HepG2 (cell line): ENCODE measurements around the gene ARL5B. TPM values are rescaled to one million over a fixed set of nuclear protein-coding genes. Genes with fewer than 3 reads are reported as not detected.

Source experiments
- BHLHE40 ChIP-seq: IDR thresholded peaks from 2 replicates; pipeline ENCODE4 v1.6.1; 2011; ENCODE audit warnings: low read length, improper control_type of control experiment
- BORCS8-MEF2B ChIP-seq: sonication (generic); formaldehyde crosslinking; IDR thresholded peaks from 2 replicates; pipeline ENCODE4 v1.8.0; 2022; ENCODE audit warnings: mild to moderate bottlenecking, missing genetic modification reagents
- CEBPB ChIP-seq: IDR thresholded peaks from 2 replicates; pipeline ENCODE4 v1.6.1; 2011; ENCODE audit warnings: low read depth, low read length, improper control_type of control experiment, borderline replicate concordance
- EP300 ChIP-seq, 3 experiments: sonication (generic) in 1 of 3; formaldehyde crosslinking in 1 of 3; IDR thresholded peaks; 2 replicates each; pipeline versions ENCODE4 v1.5.1 to v1.6.1; 2011 to 2020; ENCODE audit warnings: low read depth in 2 of 3, low read length in 2 of 3, borderline replicate concordance in 1 of 3, improper control_type of control experiment in 1 of 3, mild to moderate bottlenecking in 1 of 3, missing genetic modification reagents in 1 of 3, moderate library complexity in 1 of 3
- FOXA1 ChIP-seq, 2 experiments: fragments of 450-650 bp in 1 of 2; sonication (generic) in 1 of 2; formaldehyde crosslinking in 1 of 2; IDR thresholded peaks; 2 replicates each; pipeline versions ENCODE4 v1.4.0 to v1.6.1; 2016 to 2020; ENCODE audit warnings: missing genetic modification reagents in 1 of 2
- FOXJ3 ChIP-seq: sonication (generic); formaldehyde crosslinking; IDR thresholded peaks from 2 replicates; pipeline ENCODE4 v1.4.0; 2020; ENCODE audit warnings: missing genetic modification reagents, mild to moderate bottlenecking, borderline replicate concordance
- GATAD2A ChIP-seq: IDR thresholded peaks from 2 replicates; pipeline ENCODE4 v1.6.1; 2016
- NCOA2 ChIP-seq: sonication (generic); formaldehyde crosslinking; IDR thresholded peaks from 2 replicates; pipeline ENCODE4 v1.8.0; 2022; ENCODE audit warnings: inconsistent platforms
- RFX3 ChIP-seq: IDR thresholded peaks from 2 replicates; pipeline ENCODE4 v1.6.1; 2016; ENCODE audit warnings: missing biosample characterization, missing genetic modification reagents
- SAP130 ChIP-seq: IDR thresholded peaks from 2 replicates; pipeline ENCODE4 v1.6.1; 2016; ENCODE audit warnings: low read depth
- SIX1 ChIP-seq: sonication (generic); formaldehyde crosslinking; IDR thresholded peaks from 2 replicates; pipeline ENCODE4 v1.4.0; 2020; ENCODE audit warnings: missing genetic modification reagents, borderline replicate concordance
- ZNF205 ChIP-seq: IDR thresholded peaks from 2 replicates; pipeline ENCODE4 v1.6.1; 2018; ENCODE audit warnings: missing biosample characterization, missing genetic modification reagents
- ZNF569 ChIP-seq: sonication (generic); formaldehyde crosslinking; IDR thresholded peaks from 2 replicates; pipeline ENCODE4 v1.5.0; 2020; ENCODE audit warnings: mild to moderate bottlenecking, missing genetic modification reagents, moderate library complexity, borderline replicate concordance
- polyA plus RNA-seq, 8 experiments: library from polyadenylated mRNA; depleted of rRNA in 3 of 8; stranded (reverse) in 7 of 8; unstranded in 1 of 8; fragments of >200 nt; fragmentation: Illumina TruSeq in 4 of 8; extraction: Trizol in 4 of 8; gene quantifications; 2 replicates each; pipeline versions ENCODE4 v1.2.1 to v1.2.3, GENCODE V29; 2011 to 2016; ENCODE audit warnings: low read depth in 4 of 8, missing spikeins in 1 of 8, mixed read lengths in 1 of 8; ENCODE audit not compliant: insufficient read depth in 1 of 8
- total RNA-seq, 5 experiments: library from RNA; depleted of rRNA; stranded (reverse); fragments of >200 nt; fragmentation: Illumina TruSeq; extraction: Trizol; gene quantifications; 2 replicates each; pipeline ENCODE4 v1.2.3, GENCODE V29; 2016; ENCODE audit warnings: low read depth in 1 of 5
- TF ChIP-seq, protein P1 (sequence below): sonication (generic); formaldehyde crosslinking; IDR thresholded peaks from 2 replicates; pipeline ENCODE4 v1.5.0; 2020; ENCODE audit warnings: missing genetic modification reagents
- TF ChIP-seq, protein P2 (sequence below): sonication (generic); formaldehyde crosslinking; IDR thresholded peaks from 2 replicates; pipeline ENCODE4 v1.5.1; 2020; ENCODE audit warnings: mild to moderate bottlenecking, missing genetic modification reagents, borderline replicate concordance
- TF ChIP-seq, protein P3 (sequence below): sonication (generic); IDR thresholded peaks from 2 replicates; pipeline ENCODE4 v1.6.1; 2016; ENCODE audit warnings: low read depth, borderline replicate concordance

Gene ARL5B
- total and polyA plus RNA-seq, 2 of the 13 experiments (the other 11 are each of a cell fraction or from before 2014, with no cell fraction given): 26.6 to 32.7 TPM

DNA sequence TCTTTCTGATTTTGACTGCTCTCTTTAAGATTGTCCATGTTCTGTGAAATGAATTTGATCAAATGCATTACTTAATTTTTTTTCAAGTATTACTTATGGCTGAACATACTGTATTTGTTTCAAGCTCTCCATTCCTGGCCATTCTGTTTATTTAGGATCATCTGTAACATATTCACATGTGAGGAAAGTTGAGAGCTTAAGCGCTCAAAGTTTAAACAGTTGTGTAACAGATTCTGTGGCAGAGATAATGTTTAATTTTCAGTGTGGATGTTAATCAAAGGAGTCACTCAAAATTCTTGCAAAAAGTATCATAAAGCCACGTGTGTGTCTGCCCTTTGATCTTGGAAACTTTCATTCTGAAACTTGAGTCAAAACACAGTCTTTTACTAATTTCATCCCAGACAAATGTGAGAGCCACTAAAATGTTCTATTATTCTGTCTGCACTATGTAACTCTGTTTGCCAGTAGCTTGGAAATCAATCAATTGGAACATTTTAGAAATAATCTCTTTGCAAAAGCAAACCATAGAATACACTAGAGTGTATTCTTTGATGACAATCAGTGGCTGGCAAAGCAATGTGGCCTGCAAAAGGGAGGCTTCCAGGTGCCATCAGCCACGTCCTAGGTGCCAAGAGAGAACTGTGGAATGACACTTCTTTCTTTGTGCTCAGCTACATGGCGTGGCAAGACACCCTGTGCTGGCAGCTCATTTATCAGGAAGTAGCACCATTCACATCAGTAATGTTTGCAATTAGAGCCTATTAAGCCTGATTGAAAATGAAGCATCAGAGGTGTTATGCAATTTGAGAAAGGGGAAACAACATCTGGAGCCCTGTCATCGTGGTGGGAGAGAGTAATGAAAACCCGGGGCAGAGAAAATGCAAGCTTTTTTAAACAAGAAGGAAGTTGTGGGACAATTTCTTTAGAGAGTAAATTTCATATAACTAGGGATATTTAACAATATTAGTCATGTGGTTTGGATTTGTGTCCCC, 40.9 kb downstream of the ARL5B start (continued):
- TF ChIP-seq GATAD2A (peak; percentile 49; the same call in 1 of the 2 replicates), SIX1 (peak; percentile 76; the same call in 1 of the 2 replicates), BHLHE40 (peak; percentile 25; the same call in 1 of the 2 replicates), BORCS8-MEF2B (CRISPR knock-in tag) (no peak), SAP130 (CRISPR knock-in tag) (peak; percentile 31; the same call in 1 of the 2 replicates), CEBPB (peak; percentile 58; the same call in 1 of the 2 replicates), ZNF205 (CRISPR knock-in tag) (peak; percentile 61; the same call in 1 of the 2 replicates), NCOA2 (CRISPR knock-in tag) (peak; percentile 35; the same call in 1 of the 2 replicates), RFX3 (CRISPR knock-in tag) (no peak), EP300 (IDR thresholded peaks at IDR 0.05; ENCODE audit: low read depth in 2 of 2, low read length in 2 of 2) (0 out of 4 replicates have a peak, but pooled peaks of 1 of the 2 experiments have one; percentile 14), EP300 (CRISPR knock-in tag; IDR thresholded peaks at IDR 0.05; ENCODE audit: borderline replicate concordance) (no peak), FOXJ3 (CRISPR knock-in tag) (peak; percentile 25; the same call in 1 of the 2 replicates), FOXA1 (IDR thresholded peaks at IDR 0.05) (no peak), FOXA1 (CRISPR knock-in tag; IDR thresholded peaks at IDR 0.05) (peak; percentile 34; the same call in 1 of the 2 replicates), ZNF569 (CRISPR knock-in tag) (no peak)
- TF ChIP-seq, protein P1, sequence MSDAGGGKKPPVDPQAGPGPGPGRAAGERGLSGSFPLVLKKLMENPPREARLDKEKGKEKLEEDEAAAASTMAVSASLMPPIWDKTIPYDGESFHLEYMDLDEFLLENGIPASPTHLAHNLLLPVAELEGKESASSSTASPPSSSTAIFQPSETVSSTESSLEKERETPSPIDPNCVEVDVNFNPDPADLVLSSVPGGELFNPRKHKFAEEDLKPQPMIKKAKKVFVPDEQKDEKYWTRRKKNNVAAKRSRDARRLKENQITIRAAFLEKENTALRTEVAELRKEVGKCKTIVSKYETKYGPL (CRISPR knock-in tag): peak; percentile 84; the same call in 1 of the 2 replicates
- TF ChIP-seq, protein P2, sequence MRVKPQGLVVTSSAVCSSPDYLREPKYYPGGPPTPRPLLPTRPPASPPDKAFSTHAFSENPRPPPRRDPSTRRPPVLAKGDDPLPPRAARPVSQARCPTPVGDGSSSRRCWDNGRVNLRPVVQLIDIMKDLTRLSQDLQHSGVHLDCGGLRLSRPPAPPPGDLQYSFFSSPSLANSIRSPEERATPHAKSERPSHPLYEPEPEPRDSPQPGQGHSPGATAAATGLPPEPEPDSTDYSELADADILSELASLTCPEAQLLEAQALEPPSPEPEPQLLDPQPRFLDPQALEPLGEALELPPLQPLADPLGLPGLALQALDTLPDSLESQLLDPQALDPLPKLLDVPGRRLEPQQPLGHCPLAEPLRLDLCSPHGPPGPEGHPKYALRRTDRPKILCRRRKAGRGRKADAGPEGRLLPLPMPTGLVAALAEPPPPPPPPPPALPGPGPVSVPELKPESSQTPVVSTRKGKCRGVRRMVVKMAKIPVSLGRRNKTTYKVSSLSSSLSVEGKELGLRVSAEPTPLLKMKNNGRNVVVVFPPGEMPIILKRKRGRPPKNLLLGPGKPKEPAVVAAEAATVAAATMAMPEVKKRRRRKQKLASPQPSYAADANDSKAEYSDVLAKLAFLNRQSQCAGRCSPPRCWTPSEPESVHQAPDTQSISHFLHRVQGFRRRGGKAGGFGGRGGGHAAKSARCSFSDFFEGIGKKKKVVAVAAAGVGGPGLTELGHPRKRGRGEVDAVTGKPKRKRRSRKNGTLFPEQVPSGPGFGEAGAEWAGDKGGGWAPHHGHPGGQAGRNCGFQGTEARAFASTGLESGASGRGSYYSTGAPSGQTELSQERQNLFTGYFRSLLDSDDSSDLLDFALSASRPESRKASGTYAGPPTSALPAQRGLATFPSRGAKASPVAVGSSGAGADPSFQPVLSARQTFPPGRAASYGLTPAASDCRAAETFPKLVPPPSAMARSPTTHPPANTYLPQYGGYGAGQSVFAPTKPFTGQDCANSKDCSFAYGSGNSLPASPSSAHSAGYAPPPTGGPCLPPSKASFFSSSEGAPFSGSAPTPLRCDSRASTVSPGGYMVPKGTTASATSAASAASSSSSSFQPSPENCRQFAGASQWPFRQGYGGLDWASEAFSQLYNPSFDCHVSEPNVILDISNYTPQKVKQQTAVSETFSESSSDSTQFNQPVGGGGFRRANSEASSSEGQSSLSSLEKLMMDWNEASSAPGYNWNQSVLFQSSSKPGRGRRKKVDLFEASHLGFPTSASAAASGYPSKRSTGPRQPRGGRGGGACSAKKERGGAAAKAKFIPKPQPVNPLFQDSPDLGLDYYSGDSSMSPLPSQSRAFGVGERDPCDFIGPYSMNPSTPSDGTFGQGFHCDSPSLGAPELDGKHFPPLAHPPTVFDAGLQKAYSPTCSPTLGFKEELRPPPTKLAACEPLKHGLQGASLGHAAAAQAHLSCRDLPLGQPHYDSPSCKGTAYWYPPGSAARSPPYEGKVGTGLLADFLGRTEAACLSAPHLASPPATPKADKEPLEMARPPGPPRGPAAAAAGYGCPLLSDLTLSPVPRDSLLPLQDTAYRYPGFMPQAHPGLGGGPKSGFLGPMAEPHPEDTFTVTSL (CRISPR knock-in tag): peak; percentile 60; the same call in 1 of the 2 replicates
- TF ChIP-seq, protein P3, sequence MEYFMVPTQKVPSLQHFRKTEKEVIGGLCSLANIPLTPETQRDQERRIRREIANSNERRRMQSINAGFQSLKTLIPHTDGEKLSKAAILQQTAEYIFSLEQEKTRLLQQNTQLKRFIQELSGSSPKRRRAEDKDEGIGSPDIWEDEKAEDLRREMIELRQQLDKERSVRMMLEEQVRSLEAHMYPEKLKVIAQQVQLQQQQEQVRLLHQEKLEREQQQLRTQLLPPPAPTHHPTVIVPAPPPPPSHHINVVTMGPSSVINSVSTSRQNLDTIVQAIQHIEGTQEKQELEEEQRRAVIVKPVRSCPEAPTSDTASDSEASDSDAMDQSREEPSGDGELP: peak; percentile 69; the same call in 1 of the 2 replicates
- TF ChIP-seq, all 625 proteins: peak for 25
